Stimulated activated CD8-positive, alpha-beta memory T cell treated with anti-CD3 and anti-CD28 coated beads, Interleukin-2, amount 100 ng/mL, for 1 hour (primary cell): ENCODE results near the gene GABRR3.
"Not testable (repeated sequence)": the region's sequence is repeated elsewhere in the genome, so short reads cannot be mapped to it uniquely, and the experiment has no call there.

Source experiments
- DNase-seq, 2 donors: peaks; one replicate each; pipeline ENCODE4 v3.0.0-alpha.2; 2020; ENCODE audit warnings: low read depth in 2 of 2

GABRR3 gene

DNA sequence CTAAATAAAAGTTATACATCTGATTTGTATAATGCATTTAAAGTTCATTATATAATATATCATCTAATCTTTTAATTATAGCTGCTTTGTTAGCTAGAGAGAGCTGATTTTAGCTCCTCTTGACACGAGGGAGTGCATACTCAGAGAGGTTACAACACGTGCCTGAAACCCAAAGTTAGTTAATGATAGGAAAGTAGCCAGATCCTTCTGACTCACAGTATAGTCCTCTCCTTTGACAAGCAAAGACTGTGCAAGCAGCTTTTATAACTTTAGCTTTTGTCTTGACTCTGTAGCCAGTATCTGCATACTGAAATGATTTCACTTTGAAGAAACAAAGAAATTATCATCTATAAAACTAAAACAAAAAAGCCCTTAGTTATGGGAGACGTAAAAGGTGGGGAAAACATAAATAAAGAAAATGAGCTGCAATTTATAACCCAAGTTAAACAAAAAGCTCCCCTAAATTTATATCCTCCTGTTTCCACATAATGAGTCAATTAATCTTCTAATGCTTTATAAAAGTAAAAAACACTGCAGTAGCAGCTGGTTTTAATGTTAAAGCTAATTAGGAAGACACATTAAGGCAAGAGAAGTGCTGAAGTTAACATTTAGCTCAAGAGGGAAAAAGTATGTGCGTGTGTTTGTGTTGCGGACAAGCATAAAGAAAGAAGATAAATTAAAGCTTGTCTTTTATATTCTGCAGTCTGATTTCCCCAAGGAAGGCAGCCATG lies 13.1 kb downstream of the GABRR3 start:
- DNase-seq, result no peak

DNA sequence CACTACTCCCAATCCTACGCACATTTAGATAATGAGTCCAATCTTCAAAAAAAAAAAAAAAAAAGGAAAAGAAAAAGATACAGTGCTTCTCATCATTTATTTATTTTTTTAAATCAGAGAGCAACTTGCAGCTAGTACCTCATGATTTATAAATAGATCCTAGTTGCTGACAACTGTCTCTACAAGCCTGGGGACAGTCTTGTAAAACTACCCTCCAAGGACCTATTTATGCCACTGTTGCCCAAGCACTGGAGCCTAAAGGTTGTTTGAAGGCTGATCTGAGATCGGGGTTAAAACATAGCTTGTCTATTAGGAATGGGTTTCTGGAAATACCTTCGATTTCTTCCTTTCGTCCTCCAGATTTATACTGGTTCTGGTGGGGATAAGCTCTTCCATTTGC lies 14.7 kb downstream of the GABRR3 start:
- DNase-seq, result no peak

- no peak for DNase-seq
Measured at GRCh38 chr3:98018301-98018700, 16.8 kb downstream of the GABRR3 start.

GRCh38 chr3:98014268-98014585 lies 20.9 kb downstream of the GABRR3 start:
- DNase-seq, result no peak

- no peak for DNase-seq
Measured at GRCh38 chr3:98013411-98014267, 21.5 kb downstream of the GABRR3 start.

GRCh38 chr3:98012979-98013378 lies 22.1 kb downstream of the GABRR3 start:
- DNase-seq, result no peak

DNA sequence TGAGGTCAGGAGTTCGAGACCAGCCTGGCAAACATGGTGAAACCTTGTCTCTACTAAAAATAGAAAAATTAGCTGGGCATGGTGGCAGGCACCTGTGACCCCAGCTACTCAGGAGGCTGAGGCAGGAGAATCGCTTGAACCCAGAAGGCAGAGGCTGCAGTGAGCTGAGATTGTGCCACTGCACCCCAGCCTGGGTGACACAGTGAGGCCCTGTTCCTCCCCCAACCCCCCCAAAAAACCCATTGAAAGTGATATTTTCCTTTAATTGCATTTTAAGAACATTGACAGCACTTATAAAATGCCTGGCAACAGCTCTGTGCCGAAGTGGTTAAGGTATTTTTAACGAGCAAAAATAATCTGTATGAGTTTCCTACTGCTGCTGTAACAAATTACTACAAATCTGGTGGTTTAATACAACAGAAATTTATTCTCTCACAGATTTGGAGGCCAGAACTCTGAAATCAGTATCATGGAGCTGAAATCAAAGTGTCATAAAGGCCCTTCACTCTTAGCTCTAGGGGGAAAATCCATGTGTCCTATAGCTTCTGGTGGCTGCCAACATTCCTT lies 24.1 kb downstream of the GABRR3 start:
- DNase-seq, result not testable (repeated sequence)

DNA sequence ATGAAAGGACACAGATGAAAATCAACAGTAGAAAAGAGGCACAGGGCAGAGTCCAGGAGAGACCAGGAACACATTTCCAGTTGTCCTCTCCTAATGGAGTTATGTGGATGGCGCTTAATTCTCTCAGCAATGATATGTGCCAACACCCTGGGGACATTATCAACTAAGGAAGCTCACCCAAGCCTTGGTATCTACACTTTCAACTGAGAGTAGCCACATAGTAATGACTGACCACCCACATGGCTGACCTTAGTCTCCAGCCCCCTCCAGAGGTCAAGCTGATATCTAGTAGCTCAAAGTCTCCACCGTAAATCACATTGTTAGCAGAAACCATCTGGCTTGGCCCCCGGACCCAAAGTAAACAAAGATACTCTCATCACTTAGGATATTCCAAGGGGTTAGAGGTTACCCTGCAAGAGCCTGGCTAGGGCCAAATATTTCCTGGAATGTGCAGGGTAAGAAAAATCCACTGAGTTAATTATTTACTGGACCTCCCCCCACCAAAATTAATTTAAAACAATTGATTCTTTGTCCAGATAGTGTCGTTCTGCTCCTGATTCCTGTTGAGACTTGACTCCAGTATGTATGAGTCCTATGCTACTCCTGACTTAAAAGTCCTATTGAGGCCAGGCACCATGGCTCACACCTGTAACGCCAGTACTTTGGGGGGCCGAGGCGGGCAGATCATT lies 24.8 kb downstream of the GABRR3 start:
- no peak for DNase-seq

- DNase-seq, result no peak
Measured at GRCh38 chr3:98008855-98009254, 26.3 kb downstream of the GABRR3 start.

- DNase-seq, result no peak
Measured at GRCh38 chr3:98005438-98005837, 29.7 kb downstream of the GABRR3 start.

- DNase-seq, result no peak
Measured at GRCh38 chr3:98004721-98005120, 30.4 kb downstream of the GABRR3 start.

DNA sequence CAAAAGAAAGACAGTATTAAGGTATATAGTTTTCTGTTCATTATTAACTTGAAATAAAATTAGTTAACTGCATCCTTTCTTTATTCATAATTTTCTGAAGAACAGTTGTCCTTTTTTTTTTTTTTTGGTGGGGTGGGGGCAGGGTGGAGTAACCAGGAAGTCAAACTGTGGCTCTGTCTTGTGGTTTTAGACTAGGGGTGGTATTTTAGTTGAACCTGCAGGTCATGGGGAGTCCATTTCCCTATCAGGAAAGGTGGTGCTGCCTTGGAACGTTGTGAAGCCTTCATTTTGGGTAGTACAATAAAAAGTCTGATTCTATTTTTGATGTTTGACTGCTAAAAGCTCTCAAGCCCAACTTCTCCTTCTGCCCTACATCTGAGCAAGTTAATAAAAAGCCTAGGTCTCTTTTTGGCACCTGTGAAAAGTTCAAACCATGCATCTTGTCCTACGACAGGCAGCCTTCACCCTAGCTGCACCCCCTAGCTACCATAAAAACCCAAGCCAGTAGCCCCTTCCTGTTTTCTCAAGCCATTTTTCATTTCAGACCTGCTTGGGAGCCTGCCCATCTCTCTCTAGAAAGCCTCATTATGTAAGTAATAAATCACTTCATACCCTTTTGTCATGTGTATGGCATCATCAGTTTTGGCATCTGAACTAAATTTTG lies 31.7 kb downstream of the GABRR3 start:
- DNase-seq, result no peak

GRCh38 chr3:98002717-98003116 lies 32.4 kb downstream of the GABRR3 start:
- DNase-seq, result no peak

- no peak for DNase-seq
Measured at GRCh38 chr3:97999994-98000393, 35.1 kb downstream of the GABRR3 start.

- DNase-seq, result no peak
Measured at GRCh38 chr3:97999103-97999502, 36.0 kb downstream of the GABRR3 start.

DNA sequence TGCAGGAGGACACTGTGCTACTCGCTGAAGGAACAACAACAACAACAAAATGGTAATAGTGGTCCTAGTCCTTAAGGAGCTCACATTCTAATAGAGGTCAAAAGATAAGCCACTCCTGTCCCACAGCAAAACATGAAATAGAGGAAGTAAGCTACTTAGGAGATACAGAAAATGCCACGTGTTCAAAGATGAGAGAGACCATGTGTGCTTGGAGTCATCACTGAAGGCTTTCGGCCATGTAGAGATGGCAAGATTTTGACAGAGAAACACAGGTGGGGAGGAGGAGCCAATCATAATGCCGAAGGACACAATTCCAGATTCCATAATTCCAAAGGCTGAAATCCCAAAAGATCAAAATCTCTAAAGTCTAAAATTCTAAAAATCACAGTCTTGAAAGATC lies 38.1 kb downstream of the GABRR3 start:
- no peak for DNase-seq

- DNase-seq, result no peak
Measured at GRCh38 chr3:97994328-97994945, 40.7 kb downstream of the GABRR3 start.

GRCh38 chr3:97993526-97993925 lies 41.6 kb downstream of the GABRR3 start:
- DNase-seq, result no peak

DNA sequence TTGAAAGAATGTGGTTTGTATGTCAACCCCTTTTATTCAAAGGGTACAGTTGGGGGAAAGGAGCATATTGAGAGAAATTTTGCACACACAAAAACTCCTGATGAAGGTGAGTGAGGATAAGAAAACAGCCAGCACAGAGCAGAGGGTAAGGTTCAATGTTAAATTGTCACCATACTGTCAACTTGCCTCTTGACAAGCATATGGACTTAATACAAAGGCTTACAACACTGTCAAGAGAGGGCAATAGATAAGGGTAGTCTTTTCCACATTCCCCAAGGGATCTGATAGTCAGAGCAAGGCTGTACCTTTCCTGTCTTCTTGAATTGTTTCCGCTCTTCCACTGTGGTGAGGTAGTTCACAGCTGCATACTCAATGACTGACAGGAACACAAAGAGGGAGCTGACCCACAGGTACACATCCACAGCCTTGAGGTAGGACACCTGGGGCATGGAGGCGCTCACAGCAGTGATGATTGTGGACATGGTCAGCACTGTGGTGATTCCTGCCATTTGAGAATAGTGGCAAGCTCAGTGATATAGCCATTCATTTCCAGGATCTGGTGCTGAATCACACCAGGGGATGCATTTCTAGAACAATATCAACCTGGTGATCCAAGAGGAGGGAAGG lies 42.5 kb downstream of the GABRR3 start:
- DNase-seq, result no peak

- DNase-seq, result no peak
Measured at GRCh38 chr3:97991293-97991682, 43.8 kb downstream of the GABRR3 start.
